Endothelial cell (in vitro differentiated cells): ENCODE data around the gene HDGFL2. TPM values are rescaled to one million over a fixed set of nuclear protein-coding genes. Genes with fewer than 3 reads are reported as not detected.

Experiments
- DNase-seq: peaks from one replicate; pipeline ENCODE4 v3.0.0; 2021; ENCODE audit warnings: low spot score
- H3K27ac Mint-ChIP-seq: one replicate; pipeline ENCODE4 v1.8.0; 2021; ENCODE audit warnings: mixed read lengths, inconsistent platforms; ENCODE audit not compliant: unreplicated experiment
- H3K27me3 Mint-ChIP-seq: one replicate; pipeline ENCODE4 v1.8.0; 2021; ENCODE audit warnings: mild to moderate bottlenecking, moderate library complexity, mixed read lengths, inconsistent platforms; ENCODE audit not compliant: unreplicated experiment
- H3K36me3 Mint-ChIP-seq: one replicate; pipeline ENCODE4 v1.8.0; 2021; ENCODE audit warnings: mild to moderate bottlenecking, low read depth, mixed read lengths, inconsistent platforms; ENCODE audit not compliant: unreplicated experiment
- H3K4me1 Mint-ChIP-seq: one replicate; pipeline ENCODE4 v1.8.0; 2021; ENCODE audit warnings: mild to moderate bottlenecking, mixed read lengths, inconsistent platforms; ENCODE audit not compliant: unreplicated experiment
- H3K4me3 Mint-ChIP-seq: one replicate; pipeline ENCODE4 v1.8.0; 2021; ENCODE audit warnings: mild to moderate bottlenecking, mixed read lengths, inconsistent platforms; ENCODE audit not compliant: unreplicated experiment
- H3K9me3 Mint-ChIP-seq: one replicate; pipeline ENCODE4 v1.8.0; 2021; ENCODE audit warnings: mixed read lengths, inconsistent platforms; ENCODE audit not compliant: unreplicated experiment
- CTCF ChIP-seq: fragments of 200-600 bp; sonication (generic); IDR thresholded peaks from one replicate; pipeline ENCODE4 v1.5.0; 2021; ENCODE audit warnings: antibody characterized with exemption; ENCODE audit not compliant: unreplicated experiment
- total RNA-seq: library from RNA; stranded (reverse); fragmentation: NEBNext Ultra II Directional; extraction: Animal tissue kit (Norgen Biotek cat#: 25700); gene quantifications from one replicate; pipeline ENCODE4 v1.2.1, GENCODE V29; 2021; ENCODE audit not compliant: unreplicated experiment

The HDGFL2 gene
- total RNA-seq, 1 donor from 2014 or later: 107 TPM

GRCh38 chr19:4504891-4505569 lies 32.9 kb downstream of the HDGFL2 start:
- TF ChIP-seq CTCF: no peak
- Mint-ChIP-seq H3K4me1 (peaks cover 4% of the 10 kb centered on the region), H3K27me3 (peaks cover 27% of the 10 kb centered on the region), H3K4me3 (peak overlapping the region; percentile 21), H3K9me3 (no peaks in the 10 kb centered on the region), H3K27ac (peak overlapping the region; percentile 9), H3K36me3 (peaks cover 22% of the 10 kb centered on the region)
- no peak for DNase-seq

- H3K9me3 Mint-ChIP-seq: no peaks in the 10 kb centered on the region
- DNase-seq: no peak
- TF ChIP-seq CTCF: no peak
- peaks cover 4% of the 10 kb centered on the region for H3K4me1 Mint-ChIP-seq
- peaks cover 27% of the 10 kb centered on the region for H3K27me3 Mint-ChIP-seq
- H3K4me3 Mint-ChIP-seq: peak overlapping the region; percentile 73
- peak overlapping the region; percentile 74 for H3K27ac Mint-ChIP-seq
- peaks cover 22% of the 10 kb centered on the region for H3K36me3 Mint-ChIP-seq
These were observed 33.7 kb downstream of the HDGFL2 start for GRCh38 chr19:4505570-4506448.

- H3K4me1 Mint-ChIP-seq: peaks cover 4% of the 10 kb centered on the region
- TF ChIP-seq CTCF: no peak
- H3K27me3 Mint-ChIP-seq: peaks cover 27% of the 10 kb centered on the region
- H3K36me3 Mint-ChIP-seq: peaks cover 22% of the 10 kb centered on the region
- peak overlapping the region; percentile 73 for H3K4me3 Mint-ChIP-seq
- H3K9me3 Mint-ChIP-seq: no peaks in the 10 kb centered on the region
- H3K27ac Mint-ChIP-seq: peak overlapping the region; percentile 74
- DNase-seq: no peak
These were observed 34.5 kb downstream of the HDGFL2 start for GRCh38 chr19:4506449-4507149.

GRCh38 chr19:4507150-4507452 lies 35.0 kb downstream of the HDGFL2 start:
- Mint-ChIP-seq H3K4me1 (peaks cover 4% of the 10 kb centered on the region), H3K36me3 (peaks cover 20% of the 10 kb centered on the region), H3K9me3 (no peaks in the 10 kb centered on the region), H3K27me3 (peaks cover 26% of the 10 kb centered on the region), H3K4me3 (no peak overlapping the region), H3K27ac (no peak overlapping the region)
- DNase-seq: no peak
- TF ChIP-seq CTCF: no peak
